ENCODE measurements around the gene DNAH2.

GRCh38 chr17:7740481-7741001 is 23.0 kb downstream of the DNAH2 start:
- no peak for TF ChIP-seq CTCF (conservative IDR thresholded peaks at IDR 0.05; ENCODE audit: low read depth, low read length)
- no peak for TF ChIP-seq RAD21 (IDR thresholded peaks at IDR 0.05; ENCODE audit: low read length)
- no peak for TF ChIP-seq POLR2A (IDR thresholded peaks at IDR 0.05; ENCODE audit: low read depth, low read length)
- TF ChIP-seq CEBPB (IDR thresholded peaks at IDR 0.05; ENCODE audit: low read depth, low read length): no peak
- TF ChIP-seq MXI1 (IDR thresholded peaks at IDR 0.05; ENCODE audit: borderline replicate concordance, low read depth, low read length): no peak
- TF ChIP-seq, protein P1, sequence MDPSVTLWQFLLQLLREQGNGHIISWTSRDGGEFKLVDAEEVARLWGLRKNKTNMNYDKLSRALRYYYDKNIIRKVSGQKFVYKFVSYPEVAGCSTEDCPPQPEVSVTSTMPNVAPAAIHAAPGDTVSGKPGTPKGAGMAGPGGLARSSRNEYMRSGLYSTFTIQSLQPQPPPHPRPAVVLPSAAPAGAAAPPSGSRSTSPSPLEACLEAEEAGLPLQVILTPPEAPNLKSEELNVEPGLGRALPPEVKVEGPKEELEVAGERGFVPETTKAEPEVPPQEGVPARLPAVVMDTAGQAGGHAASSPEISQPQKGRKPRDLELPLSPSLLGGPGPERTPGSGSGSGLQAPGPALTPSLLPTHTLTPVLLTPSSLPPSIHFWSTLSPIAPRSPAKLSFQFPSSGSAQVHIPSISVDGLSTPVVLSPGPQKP (IDR thresholded peaks at IDR 0.05; ENCODE audit: borderline replicate concordance, low read depth, low read length): no peak
- TF ChIP-seq, protein P2, sequence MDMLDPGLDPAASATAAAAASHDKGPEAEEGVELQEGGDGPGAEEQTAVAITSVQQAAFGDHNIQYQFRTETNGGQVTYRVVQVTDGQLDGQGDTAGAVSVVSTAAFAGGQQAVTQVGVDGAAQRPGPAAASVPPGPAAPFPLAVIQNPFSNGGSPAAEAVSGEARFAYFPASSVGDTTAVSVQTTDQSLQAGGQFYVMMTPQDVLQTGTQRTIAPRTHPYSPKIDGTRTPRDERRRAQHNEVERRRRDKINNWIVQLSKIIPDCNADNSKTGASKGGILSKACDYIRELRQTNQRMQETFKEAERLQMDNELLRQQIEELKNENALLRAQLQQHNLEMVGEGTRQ (IDR thresholded peaks at IDR 0.05; ENCODE audit: low read depth, low read length): no peak
- no peak for TF ChIP-seq RFX5 (IDR thresholded peaks at IDR 0.05; ENCODE audit: low read depth, low read length)
- no peak for TF ChIP-seq MAFK (IDR thresholded peaks at IDR 0.05; ENCODE audit: low read depth, low read length)
- TF ChIP-seq RCOR1 (IDR thresholded peaks at IDR 0.05; ENCODE audit: insufficient replicate concordance, low read length): no peak
